ENCODE data around the gene ZBTB42.

DNA sequence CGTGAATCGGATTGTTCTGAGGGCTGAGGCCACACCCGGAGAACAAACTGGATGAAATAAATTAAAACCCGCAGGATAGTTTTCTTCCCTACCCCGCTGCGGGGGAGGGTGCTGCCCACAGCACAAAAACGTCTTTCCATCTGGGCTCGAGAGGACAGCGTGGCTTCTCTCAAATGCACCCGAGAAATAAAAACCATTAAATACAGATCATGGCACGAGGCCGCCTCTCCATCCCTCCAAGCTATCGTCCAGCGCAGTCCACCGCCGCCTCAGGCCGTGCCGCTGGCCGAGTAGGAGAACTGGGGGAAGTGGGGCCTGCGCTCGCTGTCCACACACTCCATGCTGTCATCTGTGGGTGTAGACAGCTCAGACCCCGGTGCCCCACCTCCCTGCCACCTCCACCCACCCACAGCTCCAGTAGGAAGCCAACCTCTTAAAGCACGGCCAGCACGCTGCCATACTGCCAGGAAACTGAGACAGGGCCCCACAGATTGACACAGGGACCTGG is 30.8 kb upstream of the ZBTB42 start:
- no peak for TF ChIP-seq CTCF (IDR thresholded peaks at IDR 0.05)
- TF ChIP-seq EZH2 (IDR thresholded peaks at IDR 0.05; ENCODE audit: borderline replicate concordance, insufficient read depth, low read depth, low read length, poor library complexity, severe bottlenecking): no peak
